ENCODE data around the gene CFI. TPM values are rescaled to one million over a fixed set of nuclear protein-coding genes. Genes with fewer than 3 reads are reported as not detected.

Gene CFI
- total RNA-seq, 1 donor from 2014 or later = not detected

DNA sequence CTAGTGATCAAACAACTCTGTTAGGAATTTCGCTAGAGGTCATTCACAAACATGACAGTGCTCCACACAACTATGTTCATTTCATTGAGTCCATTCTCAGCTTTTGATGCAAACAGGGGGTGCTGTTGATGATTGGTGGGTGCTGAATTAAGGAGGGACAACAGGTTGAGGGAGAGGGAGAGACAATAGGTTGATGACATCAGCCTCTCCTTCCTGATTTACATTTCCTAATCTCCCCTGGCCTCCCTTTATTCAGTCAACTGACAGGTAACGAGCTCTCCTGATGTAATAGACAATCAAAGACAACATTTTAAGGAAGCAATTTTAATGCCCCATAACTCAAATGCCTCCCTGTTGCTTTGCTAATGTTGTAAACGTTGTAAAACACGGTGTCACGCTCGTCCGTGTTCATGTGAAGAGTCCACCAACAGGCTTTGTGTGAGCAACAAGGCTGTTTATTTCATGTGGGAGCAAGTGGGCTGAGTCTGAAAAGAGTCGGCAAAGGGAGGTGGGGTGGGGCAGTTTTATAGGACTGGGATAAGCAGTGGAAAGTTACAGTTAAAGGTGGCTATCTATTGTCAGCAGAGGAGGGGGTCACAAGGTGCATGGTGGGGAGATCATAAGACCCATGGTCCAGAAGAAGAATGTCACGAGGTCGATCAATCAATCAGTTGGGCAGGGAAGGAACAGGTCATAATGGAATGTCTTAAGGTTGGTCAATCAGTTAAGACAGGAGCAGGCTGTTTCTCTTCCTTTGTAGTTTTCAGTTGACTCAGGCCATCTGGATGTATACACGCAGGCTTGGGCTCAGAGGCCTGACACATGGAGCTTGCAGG is 9.0 kb upstream of the CFI start:
- no peak overlapping the region for H3K4me3 ChIP-seq (ENCODE audit: low read depth, low read length)
- FAIRE-seq = no peak
- no peaks in the 10 kb centered on the region for H3K27me3 ChIP-seq (ENCODE audit: control insufficient read depth, insufficient read depth, low read length)
- TF ChIP-seq, protein P1, sequence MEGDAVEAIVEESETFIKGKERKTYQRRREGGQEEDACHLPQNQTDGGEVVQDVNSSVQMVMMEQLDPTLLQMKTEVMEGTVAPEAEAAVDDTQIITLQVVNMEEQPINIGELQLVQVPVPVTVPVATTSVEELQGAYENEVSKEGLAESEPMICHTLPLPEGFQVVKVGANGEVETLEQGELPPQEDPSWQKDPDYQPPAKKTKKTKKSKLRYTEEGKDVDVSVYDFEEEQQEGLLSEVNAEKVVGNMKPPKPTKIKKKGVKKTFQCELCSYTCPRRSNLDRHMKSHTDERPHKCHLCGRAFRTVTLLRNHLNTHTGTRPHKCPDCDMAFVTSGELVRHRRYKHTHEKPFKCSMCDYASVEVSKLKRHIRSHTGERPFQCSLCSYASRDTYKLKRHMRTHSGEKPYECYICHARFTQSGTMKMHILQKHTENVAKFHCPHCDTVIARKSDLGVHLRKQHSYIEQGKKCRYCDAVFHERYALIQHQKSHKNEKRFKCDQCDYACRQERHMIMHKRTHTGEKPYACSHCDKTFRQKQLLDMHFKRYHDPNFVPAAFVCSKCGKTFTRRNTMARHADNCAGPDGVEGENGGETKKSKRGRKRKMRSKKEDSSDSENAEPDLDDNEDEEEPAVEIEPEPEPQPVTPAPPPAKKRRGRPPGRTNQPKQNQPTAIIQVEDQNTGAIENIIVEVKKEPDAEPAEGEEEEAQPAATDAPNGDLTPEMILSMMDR (IDR thresholded peaks at IDR 0.05; ENCODE audit: insufficient read depth, low read length, severe bottlenecking) = no peak
- DNase-seq (ENCODE audit: low read depth) = no peak
- H3K36me3 ChIP-seq (ENCODE audit: control insufficient read depth, insufficient read depth, low read length) = no peaks in the 10 kb centered on the region

DNA sequence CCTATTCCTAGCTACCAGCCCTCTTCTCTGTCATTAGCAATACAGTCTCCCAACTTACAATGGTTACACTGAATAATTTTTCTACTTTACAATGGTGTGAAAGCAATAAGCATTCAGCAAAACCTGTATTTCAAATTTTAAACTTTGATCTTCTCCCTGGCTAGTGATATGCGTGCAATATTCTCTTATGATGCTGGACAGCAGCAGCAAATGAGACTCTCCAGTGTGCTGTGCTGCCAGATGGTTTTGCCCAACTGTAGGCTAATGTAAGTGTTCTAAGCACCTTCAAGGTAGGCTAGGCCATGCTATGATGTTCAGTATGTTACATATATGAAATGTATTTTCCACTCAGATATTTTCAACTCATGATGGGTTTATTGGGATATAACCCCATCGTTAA is 7.9 kb upstream of the CFI start:
- TF ChIP-seq, protein P1 (IDR thresholded peaks at IDR 0.05; ENCODE audit: insufficient read depth, low read length, severe bottlenecking) = no peak
- FAIRE-seq (no peak), DNase-seq (ENCODE audit: low read depth) (no peak)
- no peaks in the 10 kb centered on the region for H3K36me3 ChIP-seq (ENCODE audit: control insufficient read depth, insufficient read depth, low read length)
- no peak overlapping the region for H3K4me3 ChIP-seq (ENCODE audit: low read depth, low read length)
- no peaks in the 10 kb centered on the region for H3K27me3 ChIP-seq (ENCODE audit: control insufficient read depth, insufficient read depth, low read length)

DNA sequence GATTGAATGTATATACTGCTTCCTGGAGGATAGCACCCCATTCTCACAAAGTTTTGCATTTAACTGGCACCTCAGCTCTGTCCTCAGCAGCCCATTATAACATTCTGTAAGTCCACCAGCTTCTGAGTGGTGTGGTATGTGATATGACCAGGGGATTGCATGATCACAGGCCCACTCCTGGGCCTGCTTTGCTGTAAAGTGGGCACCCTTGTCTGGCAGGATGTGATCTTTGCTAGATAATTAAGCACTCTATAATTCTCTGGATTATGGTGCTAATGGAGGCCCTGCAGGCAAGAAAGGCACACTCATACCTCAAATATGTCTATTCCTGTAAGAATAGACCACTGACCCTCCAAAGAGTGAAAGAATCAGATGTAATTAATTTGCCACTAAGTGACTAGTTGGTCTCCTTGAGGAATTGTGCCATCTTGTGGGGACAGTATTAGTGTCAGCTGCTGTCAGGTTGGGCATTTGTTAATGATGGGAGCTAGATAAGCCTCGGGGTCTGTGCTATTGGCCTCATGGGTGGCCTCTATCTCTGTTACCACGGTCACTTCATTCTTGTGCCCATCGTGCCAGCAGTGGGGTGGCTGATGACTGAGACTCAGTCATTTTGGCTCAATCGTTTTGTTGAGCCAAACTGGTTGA is 2.2 kb upstream of the CFI start:
- Histone ChIP-seq H3K4me3 (ENCODE audit: low read depth, low read length) (no peak overlapping the region), H3K27me3 (ENCODE audit: control insufficient read depth, insufficient read depth, low read length) (no peaks in the 10 kb centered on the region), H3K36me3 (ENCODE audit: control insufficient read depth, insufficient read depth, low read length) (no peaks in the 10 kb centered on the region)
- DNase-seq (ENCODE audit: low read depth) (peak; percentile 51), FAIRE-seq (no peak)
- TF ChIP-seq, protein P1 (IDR thresholded peaks at IDR 0.05; ENCODE audit: insufficient read depth, low read length, severe bottlenecking) = peak; percentile 51

DNA sequence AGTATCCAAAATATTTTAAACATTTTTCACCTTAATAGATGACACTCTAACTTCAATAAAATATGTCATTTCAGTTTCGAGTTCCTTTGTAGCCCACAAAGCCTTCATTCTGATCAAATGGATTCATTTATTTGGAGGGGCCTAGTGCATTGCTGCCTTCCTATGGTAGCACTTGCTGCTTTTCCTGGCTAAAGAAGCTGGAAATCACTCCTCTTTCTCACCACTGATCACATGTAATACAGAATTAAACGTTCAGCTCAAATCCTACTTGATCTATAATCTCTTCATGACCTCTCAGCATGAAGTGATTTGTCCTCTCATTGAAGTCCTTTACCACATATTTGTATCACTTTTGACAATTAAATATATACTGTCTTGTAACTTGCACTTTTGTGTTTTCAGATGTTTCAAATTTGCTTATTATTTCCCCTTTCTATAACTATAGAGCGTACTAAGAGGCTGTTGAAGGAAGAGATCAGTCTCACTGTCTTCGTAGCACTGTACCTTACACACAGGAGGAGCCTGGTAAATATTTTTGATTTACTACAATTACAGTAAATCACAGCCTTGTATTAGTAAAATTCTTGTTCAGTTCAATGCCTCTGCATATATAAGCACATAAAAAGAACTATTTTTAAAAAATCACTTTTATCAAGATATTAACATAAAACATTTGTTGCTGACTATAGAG is 555 bp downstream of the CFI start:
- Histone ChIP-seq H3K4me3 (ENCODE audit: low read depth, low read length) (no peak overlapping the region), H3K36me3 (ENCODE audit: control insufficient read depth, insufficient read depth, low read length) (no peaks in the 10 kb centered on the region), H3K27me3 (ENCODE audit: control insufficient read depth, insufficient read depth, low read length) (no peaks in the 10 kb centered on the region)
- no peak for FAIRE-seq
- no peak for DNase-seq (ENCODE audit: low read depth)
- TF ChIP-seq, protein P1 (IDR thresholded peaks at IDR 0.05; ENCODE audit: insufficient read depth, low read length, severe bottlenecking) = no peak

DNA sequence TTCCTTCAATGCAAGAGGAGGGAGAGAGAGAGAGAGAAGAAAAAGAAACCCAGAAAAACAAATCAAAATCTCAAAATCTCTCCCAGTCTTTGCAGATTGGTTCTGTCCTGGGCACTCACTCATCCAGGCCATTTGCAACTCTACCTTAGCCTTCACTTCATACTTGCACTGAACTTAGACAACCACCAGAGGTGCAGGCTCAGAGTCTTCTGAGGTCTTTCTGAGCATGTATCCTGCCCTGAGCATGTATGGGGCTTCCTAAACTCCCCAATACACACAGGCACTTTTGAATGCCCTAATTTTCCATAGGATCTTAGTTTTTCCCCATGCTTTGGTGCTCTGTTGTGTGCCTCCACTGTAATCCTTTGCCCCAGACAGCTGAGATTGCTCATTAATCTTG is 2.9 kb downstream of the CFI start:
- TF ChIP-seq, protein P1 (IDR thresholded peaks at IDR 0.05; ENCODE audit: insufficient read depth, low read length, severe bottlenecking) = no peak
- no peak for DNase-seq (ENCODE audit: low read depth)
- Histone ChIP-seq H3K36me3 (ENCODE audit: control insufficient read depth, insufficient read depth, low read length) (no peaks in the 10 kb centered on the region), H3K4me3 (ENCODE audit: low read depth, low read length) (no peak overlapping the region), H3K27me3 (ENCODE audit: control insufficient read depth, insufficient read depth, low read length) (no peaks in the 10 kb centered on the region)
- FAIRE-seq = no peak

All from bronchial epithelial cell (primary cell).